HepG2 (cell line): ENCODE measurements around the gene CD248. TPM values are rescaled to one million over a fixed set of nuclear protein-coding genes. Genes with fewer than 3 reads are reported as not detected.

Experiments used
- ATAC-seq: fragments of 200-7000 bp; cut with Tn5 transposase; 3 replicates; pipeline ENCODE4 v1.9.1; 2020; ENCODE audit warnings: mild to moderate bottlenecking, moderate library complexity
- BruUV-seq: library from RNA; stranded (reverse); fragments of 400-500 nt; replicated peaks from 2 replicates; lab custom pipeline; 2021; lab: Mats Ljungman, UMichigan
- CTCF ChIA-PET: fragments of 300-600 bp; formaldehyde crosslinking; extraction: SDS; loops from one replicate; lab custom pipeline; 2021; ENCODE audit warnings: low total read pairs, inconsistent platforms, low intra/inter-chr PET ratio; lab: Yijun Ruan, JAX
- POLR2A ChIA-PET: fragments of 350-600 bp; sonication (Branson Sonifier 250); formaldehyde crosslinking; loops from one replicate; lab custom pipeline; 2020; ENCODE audit warnings: antibody characterized with exemption, inconsistent platforms; lab: Yijun Ruan, JAX
- DNase-seq: peaks from one replicate; pipeline ENCODE4 v3.0.0-alpha.2; 2015; ENCODE audit warnings: low spot score
- FAIRE-seq: peaks from 3 replicates; lab custom pipeline; 2011; peaks lifted over from hg19 to GRCh38; lab: Jason Lieb, UNC
- H2AFZ ChIP-seq: one replicate; pipeline ENCODE4 v1.6.1; 2011; ENCODE audit warnings: low read length, inconsistent platforms
- H3K27ac ChIP-seq: fragments of 300-600 bp; 3 replicates; pipeline ENCODE4 v1.8.0; 2011; ENCODE audit warnings: mixed run types, mild to moderate bottlenecking, mixed read lengths, low read length, inconsistent platforms; ENCODE audit not compliant: insufficient read depth; ENCODE audit errors: extremely low read length
- H3K27me3 ChIP-seq, 2 experiments: fragments of 200-600 bp in 1 of 2; 2 replicates in 1 of 2; 3 replicates in 1 of 2; pipeline versions ENCODE4 v1.6.0 to v1.8.0; 2011; ENCODE audit warnings: low read length in 2 of 2, mild to moderate bottlenecking in 2 of 2, moderate library complexity in 2 of 2, inconsistent platforms in 1 of 2; ENCODE audit not compliant: insufficient read depth in 2 of 2, control insufficient read depth in 1 of 2
- H3K36me3 ChIP-seq, 2 experiments: fragments of 200-600 bp in 1 of 2; replicated peaks in 1 of 2; 2 replicates in 1 of 2; 3 replicates in 1 of 2; pipeline versions ENCODE4 v1.5.1 to v1.8.0; 2011; ENCODE audit warnings: low read length in 2 of 2, inconsistent platforms in 1 of 2; ENCODE audit not compliant: insufficient read depth in 2 of 2, control insufficient read depth in 1 of 2
- H3K4me1 ChIP-seq: 2 replicates; pipeline ENCODE4 v1.5.1; 2012; ENCODE audit warnings: low read length, inconsistent platforms; ENCODE audit not compliant: insufficient read depth
- H3K4me2 ChIP-seq: 2 replicates; pipeline ENCODE4 v1.6.0; 2011; ENCODE audit warnings: low read depth, low read length, inconsistent platforms
- H3K4me3 ChIP-seq, 3 experiments: fragments of 200-600 bp in 1 of 3; sonication (generic), shearing (Covaris generic) in 1 of 3; replicated peaks in 1 of 3; 2 replicates each; pipeline ENCODE4 v1.5.1; 2011 to 2016; ENCODE audit warnings: low read length in 3 of 3, inconsistent platforms in 2 of 3, low read depth in 2 of 3, mild to moderate bottlenecking in 2 of 3, control low read depth in 1 of 3, mixed read lengths in 1 of 3; ENCODE audit not compliant: insufficient read depth in 1 of 3
- H3K79me2 ChIP-seq: one replicate; pipeline ENCODE4 v1.6.1; 2011; ENCODE audit warnings: low read length, inconsistent platforms; ENCODE audit not compliant: insufficient read depth
- H3K9ac ChIP-seq: 2 replicates; pipeline ENCODE4 v1.6.0; 2011; ENCODE audit warnings: mild to moderate bottlenecking, low read depth, low read length, inconsistent platforms; ENCODE audit not compliant: insufficient read depth
- H3K9me3 ChIP-seq: 2 replicates; pipeline ENCODE4 v1.5.1; 2012; ENCODE audit warnings: mild to moderate bottlenecking, low read length
- H4K20me1 ChIP-seq: 2 replicates; pipeline ENCODE4 v1.6.0; 2011; ENCODE audit warnings: inconsistent platforms, mild to moderate bottlenecking, low read length, moderate library complexity; ENCODE audit not compliant: insufficient read depth
- ARNT2 ChIP-seq: sonication (generic); formaldehyde crosslinking; IDR thresholded peaks from 2 replicates; pipeline ENCODE4 v1.8.0; 2022; ENCODE audit warnings: mild to moderate bottlenecking, low read depth, missing genetic modification reagents, moderate library complexity
- CREB1 ChIP-seq, 2 experiments: fragments of 450-650 bp in 1 of 2; IDR thresholded peaks; 2 replicates each; pipeline ENCODE4 v1.6.1; 2016 to 2017; ENCODE audit warnings: control low read depth in 1 of 2, mild to moderate bottlenecking in 1 of 2, missing compliant biosample characterization in 1 of 2, missing genetic modification characterization in 1 of 2
- HNRNPL ChIP-seq: fragments of 200-400 bp; formaldehyde crosslinking; IDR thresholded peaks from 2 replicates; pipeline ENCODE4 v1.6.1; 2017; ENCODE audit warnings: mild to moderate bottlenecking, low read depth, low read length
- MAFF ChIP-seq: IDR thresholded peaks from 2 replicates; pipeline ENCODE4 v1.6.1; 2011; ENCODE audit warnings: low read depth, low read length, improper control_type of control experiment
- MAZ ChIP-seq, 2 experiments: sonication (generic) in 1 of 2; formaldehyde crosslinking in 1 of 2; IDR thresholded peaks; 2 replicates each; pipeline versions ENCODE4 v1.5.0 to v1.6.1; 2012 to 2020; ENCODE audit warnings: low read depth in 2 of 2, mild to moderate bottlenecking in 2 of 2, borderline replicate concordance in 1 of 2, improper control_type of control experiment in 1 of 2, low read length in 1 of 2, missing genetic modification reagents in 1 of 2, moderate library complexity in 1 of 2
- NFYC ChIP-seq: IDR thresholded peaks from 2 replicates; pipeline ENCODE4 v1.6.1; 2016; ENCODE audit warnings: missing genetic modification reagents, missing compliant biosample characterization
- PAF1 ChIP-seq: IDR thresholded peaks from 2 replicates; pipeline ENCODE4 v1.6.1; 2016; ENCODE audit warnings: missing genetic modification reagents, missing compliant biosample characterization
- POLR2G ChIP-seq: fragments of 200-400 bp; formaldehyde crosslinking; IDR thresholded peaks from 2 replicates; pipeline ENCODE4 v1.6.1; 2018; ENCODE audit warnings: mild to moderate bottlenecking, low read depth, low read length, moderate library complexity
- RBFOX2 ChIP-seq: fragments of 200-400 bp; formaldehyde crosslinking; IDR thresholded peaks from 2 replicates; pipeline ENCODE4 v1.6.1; 2017; ENCODE audit warnings: low read depth, mild to moderate bottlenecking, low read length
- TAF1 ChIP-seq: sonication (generic); formaldehyde crosslinking; IDR thresholded peaks from 2 replicates; pipeline ENCODE4 v1.4.0; 2020; ENCODE audit warnings: missing genetic modification reagents
- ZBTB20 ChIP-seq: sonication (generic); formaldehyde crosslinking; IDR thresholded peaks from 2 replicates; pipeline ENCODE4 v1.8.1; 2023; ENCODE audit warnings: missing genetic modification reagents, low read depth, mild to moderate bottlenecking, borderline replicate concordance
- ZC3H13 ChIP-seq: sonication (generic); formaldehyde crosslinking; IDR thresholded peaks from 2 replicates; pipeline ENCODE4 v1.8.1; 2023; ENCODE audit warnings: mild to moderate bottlenecking, missing genetic modification reagents, moderate library complexity
- ZMYM4 ChIP-seq: sonication (generic); formaldehyde crosslinking; IDR thresholded peaks from 2 replicates; pipeline ENCODE4 v1.8.1; 2023; ENCODE audit warnings: mild to moderate bottlenecking, missing genetic modification reagents
- ZNF292 ChIP-seq: sonication (generic); formaldehyde crosslinking; IDR thresholded peaks from 2 replicates; pipeline ENCODE4 v1.8.1; 2022; ENCODE audit warnings: mild to moderate bottlenecking, low read depth, missing genetic modification reagents, borderline replicate concordance
- ZNF749 ChIP-seq: sonication (generic); formaldehyde crosslinking; IDR thresholded peaks from 2 replicates; pipeline ENCODE4 v1.8.0; 2022; ENCODE audit warnings: mild to moderate bottlenecking, missing genetic modification reagents, moderate library complexity, borderline replicate concordance
- WGBS: methylation state at CpG from one replicate; pipeline ENCODE4 v1.1.6; 2017; ENCODE audit warnings: low lambda C conversion rate; 5-methylcytosine and 5-hydroxymethylcytosine counted together
- in situ Hi-C: cut with HindIII; loops from 2 replicates; pipeline ENCODE4 v1.10.0; 2017; ENCODE audit warnings: low pct_unique_long_range_greater_than_20kb; ENCODE audit not compliant: extremely low pct_ligation_motif_present
- intact Hi-C: fragments of 100-400 bp; cut with micrococcal nuclease; formaldehyde crosslinking; loops from one replicate; pipeline ENCODE4 v1.10.0; 2022; ENCODE audit not compliant: unreplicated experiment
- polyA plus RNA-seq, 8 experiments: library from polyadenylated mRNA; depleted of rRNA in 3 of 8; stranded (reverse) in 7 of 8; unstranded in 1 of 8; fragments of >200 nt; fragmentation: Illumina TruSeq in 4 of 8; extraction: Trizol in 4 of 8; gene quantifications; 2 replicates each; pipeline versions ENCODE4 v1.2.1 to v1.2.3, GENCODE V29; 2011 to 2016; ENCODE audit warnings: low read depth in 4 of 8, missing spikeins in 1 of 8, mixed read lengths in 1 of 8; ENCODE audit not compliant: insufficient read depth in 1 of 8
- total RNA-seq, 5 experiments: library from RNA; depleted of rRNA; stranded (reverse); fragments of >200 nt; fragmentation: Illumina TruSeq; extraction: Trizol; gene quantifications; 2 replicates each; pipeline ENCODE4 v1.2.3, GENCODE V29; 2016; ENCODE audit warnings: low read depth in 1 of 5
- TF ChIP-seq, protein P1 (sequence below): fragments of 450-650 bp; IDR thresholded peaks from 2 replicates; pipeline ENCODE4 v1.6.1; 2017; ENCODE audit warnings: mild to moderate bottlenecking

The CD248 gene
- total and polyA plus RNA-seq, 2 of the 13 experiments (the other 11 are each of a cell fraction or from before 2014, with no cell fraction given) = 0.25 to 0.35 TPM

DNA sequence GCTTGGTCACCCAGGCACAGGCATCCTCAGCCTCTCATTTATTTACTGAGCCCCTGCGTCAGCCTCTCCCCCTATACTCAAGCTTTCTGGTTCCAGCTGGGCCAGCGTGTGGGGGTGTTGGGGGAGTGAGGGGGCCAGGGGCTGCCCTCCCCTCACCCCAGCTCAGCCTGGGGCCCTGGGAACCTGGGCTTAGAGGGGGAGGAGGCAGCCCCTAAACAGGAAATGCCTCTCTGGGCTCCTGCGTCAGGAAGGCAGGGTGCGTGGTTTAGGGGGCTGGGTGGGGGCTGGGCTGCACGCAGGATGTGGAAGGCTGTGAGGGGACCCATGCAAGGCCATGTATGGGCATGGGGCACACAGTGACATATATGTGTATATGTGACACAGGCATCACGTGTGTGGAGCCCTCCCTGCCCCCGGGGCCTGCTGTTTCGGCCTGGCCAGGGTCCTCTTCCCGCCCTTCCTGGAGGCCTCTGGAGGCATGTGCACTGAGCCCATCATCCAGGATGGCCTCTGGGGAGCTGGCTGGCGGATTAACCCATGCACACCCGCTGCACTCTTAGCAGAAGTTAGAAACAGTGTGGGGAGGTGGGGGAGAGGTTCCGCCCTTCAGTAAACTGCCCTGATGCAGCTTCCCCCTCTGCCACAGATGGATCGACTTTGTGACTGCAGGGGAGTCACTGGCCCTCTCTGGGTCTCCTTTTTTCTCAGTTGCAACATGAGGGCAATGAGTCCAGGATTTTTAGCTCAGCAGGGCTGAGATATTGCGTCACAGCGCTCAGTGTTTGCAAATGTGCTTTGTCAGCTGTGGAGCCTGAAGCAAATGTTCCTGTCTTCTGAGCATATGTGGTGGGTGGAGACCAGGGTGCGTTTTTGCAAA is 1.1 kb upstream of the CD248 start (continued):
- TF ChIP-seq, protein P1, sequence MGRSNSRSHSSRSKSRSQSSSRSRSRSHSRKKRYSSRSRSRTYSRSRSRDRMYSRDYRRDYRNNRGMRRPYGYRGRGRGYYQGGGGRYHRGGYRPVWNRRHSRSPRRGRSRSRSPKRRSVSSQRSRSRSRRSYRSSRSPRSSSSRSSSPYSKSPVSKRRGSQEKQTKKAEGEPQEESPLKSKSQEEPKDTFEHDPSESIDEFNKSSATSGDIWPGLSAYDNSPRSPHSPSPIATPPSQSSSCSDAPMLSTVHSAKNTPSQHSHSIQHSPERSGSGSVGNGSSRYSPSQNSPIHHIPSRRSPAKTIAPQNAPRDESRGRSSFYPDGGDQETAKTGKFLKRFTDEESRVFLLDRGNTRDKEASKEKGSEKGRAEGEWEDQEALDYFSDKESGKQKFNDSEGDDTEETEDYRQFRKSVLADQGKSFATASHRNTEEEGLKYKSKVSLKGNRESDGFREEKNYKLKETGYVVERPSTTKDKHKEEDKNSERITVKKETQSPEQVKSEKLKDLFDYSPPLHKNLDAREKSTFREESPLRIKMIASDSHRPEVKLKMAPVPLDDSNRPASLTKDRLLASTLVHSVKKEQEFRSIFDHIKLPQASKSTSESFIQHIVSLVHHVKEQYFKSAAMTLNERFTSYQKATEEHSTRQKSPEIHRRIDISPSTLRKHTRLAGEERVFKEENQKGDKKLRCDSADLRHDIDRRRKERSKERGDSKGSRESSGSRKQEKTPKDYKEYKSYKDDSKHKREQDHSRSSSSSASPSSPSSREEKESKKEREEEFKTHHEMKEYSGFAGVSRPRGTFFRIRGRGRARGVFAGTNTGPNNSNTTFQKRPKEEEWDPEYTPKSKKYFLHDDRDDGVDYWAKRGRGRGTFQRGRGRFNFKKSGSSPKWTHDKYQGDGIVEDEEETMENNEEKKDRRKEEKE = no peak
- peak; percentile 52; the same call in 1 of the 2 replicates for TF ChIP-seq CREB1 (IDR thresholded peaks at IDR 0.05)
- TF ChIP-seq CREB1 (CRISPR knock-in tag; IDR thresholded peaks at IDR 0.05) = peak; percentile 70
- TF ChIP-seq MAFF = peak; percentile 64
- TF ChIP-seq NFYC (CRISPR knock-in tag) = no peak
- TF ChIP-seq ARNT2 (CRISPR knock-in tag) = 0 out of 2 replicates have a peak, but pooled peaks have one; percentile 18

DNA sequence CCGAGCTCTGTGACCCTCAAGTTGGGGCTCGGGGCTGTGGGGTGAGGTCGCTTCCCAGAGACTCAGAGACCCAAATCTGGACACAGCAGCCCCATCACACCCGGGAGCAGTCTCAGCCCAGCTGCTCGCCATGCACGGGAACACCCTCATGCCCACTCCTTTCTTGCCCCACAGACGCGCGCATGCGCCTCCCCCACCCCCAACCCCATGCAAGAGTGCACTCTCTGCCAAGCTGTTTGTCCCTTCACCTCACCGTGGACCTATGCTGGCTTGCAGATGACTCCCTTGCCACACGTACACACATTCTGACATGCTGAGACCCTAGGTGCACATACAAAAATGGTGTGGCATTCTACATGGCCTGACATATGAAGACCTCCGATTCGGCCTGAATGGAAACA is 478 bp upstream of the CD248 start:
- no TSS peak for BruUV-seq
- Histone ChIP-seq H3K79me2 (no peaks in the 10 kb centered on the region), H3K4me2 (peak overlapping the region; percentile 78), H3K9me3 (no peaks in the 10 kb centered on the region), H3K4me3 (peak overlapping the region; percentile 11 to 66 (median 24)), H2AFZ (no peak overlapping the region), H4K20me1 (no peaks in the 10 kb centered on the region), H3K36me3 (no peaks in the 10 kb centered on the region), H3K9ac (no peak overlapping the region), H3K27ac (peak overlapping the region; percentile 32), H3K27me3 (0 out of 5 replicates have a peak, but pooled peaks cover 0 to 4% of the 10 kb centered on the region in 2 experiments), H3K4me1 (peaks cover 43% of the 10 kb centered on the region)
- 32% methylated on average over 10 of the region's 14 CpGs for WGBS
- FAIRE-seq (no peak), ATAC-seq (no peak), DNase-seq (peak; percentile 18)
- in situ Hi-C loops (no loop called here), intact Hi-C loops (loop anchor here (10.0 kb wide), 1 partner anchor 67 kb away; no protein-coding TSS in a partner anchor)
- ChIA-PET CTCF (no interaction called here), POLR2A (interaction anchor here (0.8 to 3.7 kb wide), 9 partner anchors 8 to 50 kb away, joined by 3 to 28 read pairs (median 6); partner anchors contain the start of genes B4GAT1, BRMS1, RIN1 and YIF1A)
- no peak for TF ChIP-seq POLR2G
- no peak for TF ChIP-seq PAF1 (CRISPR knock-in tag)
- 0 out of 2 replicates have a peak, but pooled peaks have one; percentile 48 for TF ChIP-seq ZNF749 (CRISPR knock-in tag)
- no peak for TF ChIP-seq MAZ (IDR thresholded peaks at IDR 0.05; ENCODE audit: borderline replicate concordance, low read depth, low read length)
- 0 out of 2 replicates have a peak, but pooled peaks have one; percentile 35 for TF ChIP-seq MAZ (CRISPR knock-in tag; IDR thresholded peaks at IDR 0.05; ENCODE audit: low read depth)
- no peak for TF ChIP-seq ZBTB20 (CRISPR knock-in tag)
- TF ChIP-seq HNRNPL = 0 out of 2 replicates have a peak, but pooled peaks have one; percentile 31
- no peak for TF ChIP-seq ZC3H13 (CRISPR knock-in tag)
- TF ChIP-seq ZMYM4 (CRISPR knock-in tag) = no peak
- 0 out of 2 replicates have a peak, but pooled peaks have one; percentile 6 for TF ChIP-seq RBFOX2
- TF ChIP-seq TAF1 (CRISPR knock-in tag) = 0 out of 2 replicates have a peak, but pooled peaks have one; percentile 23
- no peak for TF ChIP-seq ZNF292 (CRISPR knock-in tag)
